AG10803 (cell line): ENCODE measurements around the gene TNFAIP2.
"Not testable (repeated sequence)": the region's sequence is repeated elsewhere in the genome, so short reads cannot be mapped to it uniquely, and the experiment has no call there.

Experiments
- DNase-seq: peaks from one replicate; pipeline ENCODE4 v3.0.0; 2010; ENCODE audit warnings: low read depth
- H3K4me3 ChIP-seq: 2 replicates; pipeline ENCODE4 v1.5.1; 2011; ENCODE audit warnings: mild to moderate bottlenecking, low read length, control low read depth
- CTCF ChIP-seq: conservative IDR thresholded peaks from 2 replicates; pipeline ENCODE4 v1.5.1; 2011; ENCODE audit warnings: mild to moderate bottlenecking, low read length, control low read depth, inconsistent platforms

TNFAIP2 gene

GRCh38 chr14:103118018-103118662 is 5.1 kb upstream of the TNFAIP2 start:
- DNase-seq, result peak; percentile 46
- no peak for TF ChIP-seq CTCF
- no peak overlapping the region for H3K4me3 ChIP-seq

- DNase-seq, result no peak
- no peak overlapping the region for H3K4me3 ChIP-seq
- no peak for TF ChIP-seq CTCF
Observed at GRCh38 chr14:103118663-103119404, 4.4 kb upstream of the TNFAIP2 start.

- not testable (repeated sequence) for H3K4me3 ChIP-seq, DNase-seq
Observed at GRCh38 chr14:103119527-103119926, 3.7 kb upstream of the TNFAIP2 start.

- DNase-seq, result peak; percentile 49
- H3K4me3 ChIP-seq, result no peak overlapping the region
- TF ChIP-seq CTCF, result no peak
Observed at GRCh38 chr14:103121121-103121845, 2.0 kb upstream of the TNFAIP2 start.

GRCh38 chr14:103121846-103122584 is 1.2 kb upstream of the TNFAIP2 start:
- peak; percentile 70 for DNase-seq
- no peak for TF ChIP-seq CTCF
- H3K4me3 ChIP-seq, result peak overlapping the region; percentile 36

- DNase-seq, result no peak
- TF ChIP-seq CTCF, result no peak
- peak overlapping the region; percentile 41 for H3K4me3 ChIP-seq
Observed at GRCh38 chr14:103122585-103122946, 695 bp upstream of the TNFAIP2 start.
